WTC11 (cell line): ENCODE results near the gene SEMA3C. TPM values are rescaled to one million over a fixed set of nuclear protein-coding genes. Genes with fewer than 3 reads are reported as not detected.

ENCODE experiments used
- ATAC-seq: fragments of 200-7000 bp; cut with Tn5 transposase; 2 replicates; pipeline ENCODE4 v1.10.0; 2021; ENCODE audit warnings: mild to moderate bottlenecking, moderate library complexity
- CTCF ChIA-PET: fragments of 300-600 bp; sonication (Branson Sonifier 250); formaldehyde crosslinking; loops from one replicate; lab custom pipeline; 2021; ENCODE audit warnings: antibody characterized with exemption; lab: Charles Lee
- POLR2A ChIA-PET: fragments of 350-600 bp; sonication (Branson Sonifier 250); formaldehyde crosslinking; loops from one replicate; lab custom pipeline; 2021; ENCODE audit warnings: antibody characterized with exemption; lab: Charles Lee
- DNase-seq: peaks from one replicate; pipeline ENCODE4 v3.0.0; 2021; ENCODE audit warnings: low spot score
- H3K27ac Mint-ChIP-seq: 2 replicates; pipeline ENCODE4 v1.8.0; 2021; ENCODE audit warnings: mixed read lengths
- H3K27me3 Mint-ChIP-seq: 2 replicates; pipeline ENCODE4 v1.8.0; 2021; ENCODE audit warnings: low read depth, mild to moderate bottlenecking, moderate library complexity, mixed read lengths
- H3K36me3 Mint-ChIP-seq: 2 replicates; pipeline ENCODE4 v1.8.0; 2021; ENCODE audit warnings: mixed read lengths
- H3K4me1 Mint-ChIP-seq: 2 replicates; pipeline ENCODE4 v1.8.0; 2022; ENCODE audit warnings: mixed read lengths
- H3K4me3 Mint-ChIP-seq: 2 replicates; pipeline ENCODE4 v1.8.0; 2021; ENCODE audit warnings: mild to moderate bottlenecking, moderate library complexity, mixed read lengths
- H3K9me3 Mint-ChIP-seq: 2 replicates; pipeline ENCODE4 v1.8.0; 2021; ENCODE audit warnings: mixed read lengths
- CREB1 ChIP-seq: sonication (generic); formaldehyde crosslinking; IDR thresholded peaks from 2 replicates; pipeline ENCODE4 v1.8.0; 2023; ENCODE audit warnings: mild to moderate bottlenecking, missing genetic modification reagents
- ELF4 ChIP-seq: sonication (generic); formaldehyde crosslinking; IDR thresholded peaks from 2 replicates; pipeline ENCODE4 v1.8.1; 2022; ENCODE audit warnings: low read depth, mild to moderate bottlenecking, moderate library complexity, missing genetic modification reagents
- ERG ChIP-seq: fragments of 250-450 bp; sonication (Bioruptor Pico); IDR thresholded peaks from 2 replicates; pipeline ENCODE4 v1.8.0; 2021; ENCODE audit warnings: mild to moderate bottlenecking
- ETV6 ChIP-seq: sonication (generic); formaldehyde crosslinking; IDR thresholded peaks from 2 replicates; pipeline ENCODE4 v1.8.1; 2022; ENCODE audit warnings: mild to moderate bottlenecking, missing genetic modification reagents
- GABPB1 ChIP-seq: sonication (generic); formaldehyde crosslinking; IDR thresholded peaks from 2 replicates; pipeline ENCODE4 v1.8.1; 2023; ENCODE audit warnings: mild to moderate bottlenecking, missing genetic modification reagents
- IRF2 ChIP-seq: sonication (generic); formaldehyde crosslinking; IDR thresholded peaks from 2 replicates; pipeline ENCODE4 v1.8.0; 2022; ENCODE audit warnings: low read depth, missing genetic modification reagents, borderline replicate concordance
- NFYB ChIP-seq: sonication (generic); formaldehyde crosslinking; conservative IDR thresholded peaks from 2 replicates; pipeline ENCODE4 v1.8.0; 2022; ENCODE audit warnings: low read depth, missing genetic modification reagents
- NR3C1 ChIP-seq: sonication (generic); formaldehyde crosslinking; conservative IDR thresholded peaks from 2 replicates; pipeline ENCODE4 v1.8.1; 2023; ENCODE audit warnings: low read depth, mild to moderate bottlenecking, missing genetic modification reagents
- OVOL2 ChIP-seq: fragments of 250-450 bp; sonication (Bioruptor Pico); IDR thresholded peaks from 2 replicates; pipeline ENCODE4 v1.9.0; 2021; ENCODE audit warnings: mild to moderate bottlenecking, borderline replicate concordance
- PRRX2 ChIP-seq: fragments of 250-450 bp; sonication (Bioruptor Pico); IDR thresholded peaks from 2 replicates; pipeline ENCODE4 v1.8.0; 2021; ENCODE audit warnings: mild to moderate bottlenecking
- RORB ChIP-seq: fragments of 250-450 bp; sonication (Bioruptor Pico); IDR thresholded peaks from 2 replicates; pipeline ENCODE4 v1.9.0; 2021; ENCODE audit warnings: mild to moderate bottlenecking
- TEAD1 ChIP-seq: sonication (generic); formaldehyde crosslinking; IDR thresholded peaks from 2 replicates; pipeline ENCODE4 v1.8.0; 2022; ENCODE audit warnings: mild to moderate bottlenecking, missing genetic modification reagents
- USF2 ChIP-seq: sonication (generic); formaldehyde crosslinking; IDR thresholded peaks from 2 replicates; pipeline ENCODE4 v1.8.1; 2023; ENCODE audit warnings: mild to moderate bottlenecking, missing genetic modification reagents, moderate library complexity
- ZBTB21 ChIP-seq: sonication (generic); formaldehyde crosslinking; IDR thresholded peaks from 2 replicates; pipeline ENCODE4 v1.8.1; 2023; ENCODE audit warnings: mild to moderate bottlenecking, missing genetic modification reagents, borderline replicate concordance
- ZNF219 ChIP-seq: sonication (generic); formaldehyde crosslinking; IDR thresholded peaks from 2 replicates; pipeline ENCODE4 v1.8.0; 2023; ENCODE audit warnings: missing genetic modification reagents, mild to moderate bottlenecking, borderline replicate concordance
- ZNF232 ChIP-seq: sonication (generic); formaldehyde crosslinking; IDR thresholded peaks from 2 replicates; pipeline ENCODE4 v1.8.0; 2022; ENCODE audit warnings: mild to moderate bottlenecking, missing genetic modification reagents
- ZSCAN18 ChIP-seq: fragments of 250-450 bp; sonication (Bioruptor Pico); IDR thresholded peaks from 2 replicates; pipeline ENCODE4 v2.1.2; 2022; ENCODE audit warnings: mild to moderate bottlenecking, moderate library complexity
- total RNA-seq: library from RNA; stranded (reverse); gene quantifications from 3 replicates; pipeline ENCODE4 v1.2.3, GENCODE V29; 2021
- TF ChIP-seq, protein P1 (sequence below): fragments of 200-600 bp; IDR thresholded peaks from 2 replicates; pipeline ENCODE4 v1.8.0; 2022; ENCODE audit warnings: antibody characterized with exemption
- TF ChIP-seq, protein P2 (sequence below): sonication (generic); formaldehyde crosslinking; IDR thresholded peaks from 2 replicates; pipeline ENCODE4 v1.8.1; 2023; ENCODE audit warnings: mild to moderate bottlenecking, moderate library complexity, missing genetic modification reagents
- TF ChIP-seq, protein P3 (sequence below): sonication (generic); formaldehyde crosslinking; IDR thresholded peaks from 2 replicates; pipeline ENCODE4 v1.8.0; 2022; ENCODE audit warnings: mild to moderate bottlenecking, missing genetic modification reagents
- TF ChIP-seq, protein P4 (sequence below): sonication (generic); formaldehyde crosslinking; IDR thresholded peaks from 2 replicates; pipeline ENCODE4 v1.8.1; 2022; ENCODE audit warnings: mild to moderate bottlenecking, moderate library complexity, missing genetic modification reagents
- TF ChIP-seq, protein P5 (sequence below): sonication (generic); formaldehyde crosslinking; IDR thresholded peaks from 2 replicates; pipeline ENCODE4 v1.8.0; 2022; ENCODE audit warnings: mild to moderate bottlenecking, missing genetic modification reagents
- TF ChIP-seq, protein P6 (sequence below): sonication (generic); formaldehyde crosslinking; IDR thresholded peaks from 2 replicates; pipeline ENCODE4 v1.8.1; 2023; ENCODE audit warnings: mild to moderate bottlenecking, missing genetic modification reagents

Gene SEMA3C
- total RNA-seq, 1 experiment from 2014 or later: 2.1 TPM

DNA sequence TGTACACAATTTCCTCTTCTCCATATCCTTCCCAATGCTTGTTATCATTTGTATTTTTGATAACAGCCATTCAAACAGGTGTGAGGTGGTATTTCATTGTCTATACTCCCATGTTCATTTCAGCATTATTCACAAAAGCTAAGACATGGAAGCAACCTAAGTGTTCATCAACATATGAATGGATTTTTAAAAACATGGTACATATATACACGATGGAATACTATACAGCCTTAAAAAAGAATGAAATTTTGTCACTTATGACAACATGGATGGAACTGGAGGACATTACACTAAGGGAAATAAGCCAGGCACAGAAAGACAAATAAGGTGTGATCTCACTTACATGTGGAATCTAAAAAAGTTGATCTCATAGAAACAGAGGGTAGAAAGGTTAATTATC lies 109.3 kb downstream of the SEMA3C start:
- ChIA-PET CTCF (no interaction called here), POLR2A (no interaction called here)
- H3K27ac Mint-ChIP-seq: no peak overlapping the region
- peaks cover 9% of the 10 kb centered on the region for H3K9me3 Mint-ChIP-seq
- H3K4me3 Mint-ChIP-seq: no peak overlapping the region
- no peaks in the 10 kb centered on the region for H3K27me3 Mint-ChIP-seq
- H3K4me1 Mint-ChIP-seq: no peaks in the 10 kb centered on the region
- no peaks in the 10 kb centered on the region for H3K36me3 Mint-ChIP-seq
- no peak for ATAC-seq
- TF ChIP-seq NR3C1 (CRISPR knock-in tag) (no peak), OVOL2 (no peak), PRRX2 (no peak), NFYB (CRISPR knock-in tag) (no peak), ERG (no peak), TEAD1 (CRISPR knock-in tag) (no peak), ZNF232 (no peak), USF2 (CRISPR knock-in tag) (no peak), GABPB1 (CRISPR knock-in tag) (no peak), ZSCAN18 (no peak)
- TF ChIP-seq, protein P1, sequence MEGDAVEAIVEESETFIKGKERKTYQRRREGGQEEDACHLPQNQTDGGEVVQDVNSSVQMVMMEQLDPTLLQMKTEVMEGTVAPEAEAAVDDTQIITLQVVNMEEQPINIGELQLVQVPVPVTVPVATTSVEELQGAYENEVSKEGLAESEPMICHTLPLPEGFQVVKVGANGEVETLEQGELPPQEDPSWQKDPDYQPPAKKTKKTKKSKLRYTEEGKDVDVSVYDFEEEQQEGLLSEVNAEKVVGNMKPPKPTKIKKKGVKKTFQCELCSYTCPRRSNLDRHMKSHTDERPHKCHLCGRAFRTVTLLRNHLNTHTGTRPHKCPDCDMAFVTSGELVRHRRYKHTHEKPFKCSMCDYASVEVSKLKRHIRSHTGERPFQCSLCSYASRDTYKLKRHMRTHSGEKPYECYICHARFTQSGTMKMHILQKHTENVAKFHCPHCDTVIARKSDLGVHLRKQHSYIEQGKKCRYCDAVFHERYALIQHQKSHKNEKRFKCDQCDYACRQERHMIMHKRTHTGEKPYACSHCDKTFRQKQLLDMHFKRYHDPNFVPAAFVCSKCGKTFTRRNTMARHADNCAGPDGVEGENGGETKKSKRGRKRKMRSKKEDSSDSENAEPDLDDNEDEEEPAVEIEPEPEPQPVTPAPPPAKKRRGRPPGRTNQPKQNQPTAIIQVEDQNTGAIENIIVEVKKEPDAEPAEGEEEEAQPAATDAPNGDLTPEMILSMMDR: no peak
- TF ChIP-seq, protein P2, sequence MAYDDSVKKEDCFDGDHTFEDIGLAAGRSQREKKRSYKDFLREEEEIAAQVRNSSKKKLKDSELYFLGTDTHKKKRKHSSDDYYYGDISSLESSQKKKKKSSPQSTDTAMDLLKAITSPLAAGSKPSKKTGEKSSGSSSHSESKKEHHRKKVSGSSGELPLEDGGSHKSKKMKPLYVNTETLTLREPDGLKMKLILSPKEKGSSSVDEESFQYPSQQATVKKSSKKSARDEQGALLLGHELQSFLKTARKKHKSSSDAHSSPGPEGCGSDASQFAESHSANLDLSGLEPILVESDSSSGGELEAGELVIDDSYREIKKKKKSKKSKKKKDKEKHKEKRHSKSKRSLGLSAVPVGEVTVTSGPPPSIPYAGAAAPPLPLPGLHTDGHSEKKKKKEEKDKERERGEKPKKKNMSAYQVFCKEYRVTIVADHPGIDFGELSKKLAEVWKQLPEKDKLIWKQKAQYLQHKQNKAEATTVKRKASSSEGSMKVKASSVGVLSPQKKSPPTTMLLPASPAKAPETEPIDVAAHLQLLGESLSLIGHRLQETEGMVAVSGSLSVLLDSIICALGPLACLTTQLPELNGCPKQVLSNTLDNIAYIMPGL: no peak
- DNase-seq: no peak

GRCh38 chr7:80807166-80807900 lies 111.5 kb downstream of the SEMA3C start:
- H3K27me3 Mint-ChIP-seq: no peaks in the 10 kb centered on the region
- H3K9me3 Mint-ChIP-seq: peaks cover 9% of the 10 kb centered on the region
- no peak overlapping the region for H3K27ac Mint-ChIP-seq
- H3K4me1 Mint-ChIP-seq: no peaks in the 10 kb centered on the region
- ChIA-PET CTCF (interaction anchor here (1.2 kb wide), 1 partner anchor 663 kb away, joined by 3 read pairs; no protein-coding TSS in a partner anchor), POLR2A (no interaction called here)
- ATAC-seq (no peak), DNase-seq (no peak)
- no peaks in the 10 kb centered on the region for H3K36me3 Mint-ChIP-seq
- H3K4me3 Mint-ChIP-seq: no peak overlapping the region
- TF ChIP-seq RORB (CRISPR knock-in tag): no peak
- TF ChIP-seq ZNF219: no peak
- no peak for TF ChIP-seq CREB1 (CRISPR knock-in tag)
- TF ChIP-seq, protein P3, sequence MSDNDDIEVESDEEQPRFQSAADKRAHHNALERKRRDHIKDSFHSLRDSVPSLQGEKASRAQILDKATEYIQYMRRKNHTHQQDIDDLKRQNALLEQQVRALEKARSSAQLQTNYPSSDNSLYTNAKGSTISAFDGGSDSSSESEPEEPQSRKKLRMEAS (CRISPR knock-in tag): no peak
- TF ChIP-seq, protein P4, sequence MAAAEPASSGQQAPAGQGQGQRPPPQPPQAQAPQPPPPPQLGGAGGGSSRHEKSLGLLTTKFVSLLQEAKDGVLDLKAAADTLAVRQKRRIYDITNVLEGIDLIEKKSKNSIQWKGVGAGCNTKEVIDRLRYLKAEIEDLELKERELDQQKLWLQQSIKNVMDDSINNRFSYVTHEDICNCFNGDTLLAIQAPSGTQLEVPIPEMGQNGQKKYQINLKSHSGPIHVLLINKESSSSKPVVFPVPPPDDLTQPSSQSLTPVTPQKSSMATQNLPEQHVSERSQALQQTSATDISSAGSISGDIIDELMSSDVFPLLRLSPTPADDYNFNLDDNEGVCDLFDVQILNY (CRISPR knock-in tag): no peak
- TF ChIP-seq, protein P5, sequence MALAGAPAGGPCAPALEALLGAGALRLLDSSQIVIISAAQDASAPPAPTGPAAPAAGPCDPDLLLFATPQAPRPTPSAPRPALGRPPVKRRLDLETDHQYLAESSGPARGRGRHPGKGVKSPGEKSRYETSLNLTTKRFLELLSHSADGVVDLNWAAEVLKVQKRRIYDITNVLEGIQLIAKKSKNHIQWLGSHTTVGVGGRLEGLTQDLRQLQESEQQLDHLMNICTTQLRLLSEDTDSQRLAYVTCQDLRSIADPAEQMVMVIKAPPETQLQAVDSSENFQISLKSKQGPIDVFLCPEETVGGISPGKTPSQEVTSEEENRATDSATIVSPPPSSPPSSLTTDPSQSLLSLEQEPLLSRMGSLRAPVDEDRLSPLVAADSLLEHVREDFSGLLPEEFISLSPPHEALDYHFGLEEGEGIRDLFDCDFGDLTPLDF: no peak
- no peak for TF ChIP-seq ELF4 (CRISPR knock-in tag)
- TF ChIP-seq ETV6 (CRISPR knock-in tag): no peak
- TF ChIP-seq, protein P6, sequence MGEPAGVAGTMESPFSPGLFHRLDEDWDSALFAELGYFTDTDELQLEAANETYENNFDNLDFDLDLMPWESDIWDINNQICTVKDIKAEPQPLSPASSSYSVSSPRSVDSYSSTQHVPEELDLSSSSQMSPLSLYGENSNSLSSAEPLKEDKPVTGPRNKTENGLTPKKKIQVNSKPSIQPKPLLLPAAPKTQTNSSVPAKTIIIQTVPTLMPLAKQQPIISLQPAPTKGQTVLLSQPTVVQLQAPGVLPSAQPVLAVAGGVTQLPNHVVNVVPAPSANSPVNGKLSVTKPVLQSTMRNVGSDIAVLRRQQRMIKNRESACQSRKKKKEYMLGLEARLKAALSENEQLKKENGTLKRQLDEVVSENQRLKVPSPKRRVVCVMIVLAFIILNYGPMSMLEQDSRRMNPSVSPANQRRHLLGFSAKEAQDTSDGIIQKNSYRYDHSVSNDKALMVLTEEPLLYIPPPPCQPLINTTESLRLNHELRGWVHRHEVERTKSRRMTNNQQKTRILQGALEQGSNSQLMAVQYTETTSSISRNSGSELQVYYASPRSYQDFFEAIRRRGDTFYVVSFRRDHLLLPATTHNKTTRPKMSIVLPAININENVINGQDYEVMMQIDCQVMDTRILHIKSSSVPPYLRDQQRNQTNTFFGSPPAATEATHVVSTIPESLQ (CRISPR knock-in tag): no peak
- no peak for TF ChIP-seq ZBTB21
- TF ChIP-seq TEAD1 (CRISPR knock-in tag): no peak
- no peak for TF ChIP-seq IRF2 (CRISPR knock-in tag)
